COLO829 (cell line): Measurements from ENCODE around the gene MEIS1.
"Not testable (repeated sequence)": the region's sequence is repeated elsewhere in the genome, so short reads cannot be mapped to it uniquely, and the experiment has no call there.

Source experiments
- DNase-seq: peaks from one replicate; pipeline ENCODE4 v3.0.0; 2012; ENCODE audit warnings: low spot score

The MEIS1 gene

DNA sequence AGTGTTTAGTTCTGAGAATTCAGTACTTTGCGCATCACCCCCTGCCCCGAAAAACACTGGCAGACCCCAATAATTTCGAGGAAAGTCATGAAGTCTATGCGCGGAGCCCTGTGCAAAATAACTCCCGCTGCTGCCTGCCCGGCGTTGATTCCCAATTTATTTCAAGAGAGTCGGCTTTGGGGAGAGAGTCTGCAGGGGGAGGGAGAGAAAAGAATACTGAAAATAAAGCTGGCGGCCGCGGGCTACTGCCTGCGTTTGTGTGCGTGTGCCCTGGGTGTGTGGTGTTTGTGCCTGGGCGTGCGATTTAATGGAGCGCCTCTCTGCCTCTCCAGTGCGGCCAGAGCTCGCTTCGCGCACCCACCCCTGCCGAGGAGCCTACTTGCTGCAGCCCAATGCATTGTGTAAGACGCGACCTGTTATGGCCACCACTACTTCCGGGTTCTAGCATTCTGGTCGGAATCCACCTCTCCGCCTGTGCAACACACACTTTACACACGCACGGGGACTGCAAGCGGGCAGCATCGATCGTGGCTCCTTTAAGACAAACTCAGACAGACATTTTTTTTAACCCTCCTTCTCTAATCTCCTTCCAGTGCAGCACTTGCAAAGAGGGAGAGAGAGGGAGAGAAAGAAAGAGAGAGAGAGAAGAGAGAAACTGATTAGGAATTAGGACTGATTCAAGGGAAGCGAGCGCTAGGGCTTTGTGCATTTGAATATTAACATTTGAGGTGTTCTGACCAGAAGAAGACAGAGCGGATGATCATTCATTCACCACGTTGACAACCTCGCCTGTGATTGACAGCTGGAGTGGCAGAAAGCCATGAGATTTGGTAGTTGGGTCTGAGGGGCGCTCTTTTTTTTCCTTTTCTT, at the start of gene MEIS1:
Gene MEIS1, plus strand, starts transcription at position 447 of the 870 bp plus-strand sequence. CDS start 732 bp downstream, outside the sequence.
- DNase-seq = peak; percentile 78

- no peak for DNase-seq
Measured at GRCh38 chr2:66387016-66387753, 47.7 kb upstream of the MEIS1 start.

- no peak for DNase-seq
Measured at GRCh38 chr2:66389651-66390131, 45.2 kb upstream of the MEIS1 start.

DNA sequence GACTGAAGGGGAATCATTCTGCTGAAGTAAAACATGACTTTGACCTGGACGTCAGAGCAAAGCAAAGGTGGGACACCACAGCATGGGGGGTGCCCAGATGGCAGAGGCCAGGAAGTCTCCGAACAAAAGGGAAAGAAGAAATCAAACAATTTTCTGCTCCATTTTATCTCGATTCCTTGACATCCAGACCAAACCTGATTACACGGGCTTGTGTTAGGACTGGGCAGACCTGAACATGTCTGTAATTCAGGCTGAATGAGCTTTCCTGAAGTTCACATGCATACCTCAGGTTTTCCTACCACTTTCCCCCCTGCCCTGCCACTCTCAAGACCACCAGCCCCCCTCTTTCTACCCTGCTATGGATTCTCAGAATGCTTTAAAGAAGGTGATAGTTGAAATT, 44.8 kb upstream of the MEIS1 start:
- DNase-seq = no peak

- no peak for DNase-seq
Measured at GRCh38 chr2:66390811-66391210, 44.1 kb upstream of the MEIS1 start.

- not testable (repeated sequence) for DNase-seq
Measured at GRCh38 chr2:66391240-66391639, 43.7 kb upstream of the MEIS1 start.

GRCh38 chr2:66405473-66405872, 29.5 kb upstream of the MEIS1 start:
- no peak for DNase-seq

- DNase-seq = no peak
Measured at GRCh38 chr2:66408905-66409304, 26.0 kb upstream of the MEIS1 start.

DNA sequence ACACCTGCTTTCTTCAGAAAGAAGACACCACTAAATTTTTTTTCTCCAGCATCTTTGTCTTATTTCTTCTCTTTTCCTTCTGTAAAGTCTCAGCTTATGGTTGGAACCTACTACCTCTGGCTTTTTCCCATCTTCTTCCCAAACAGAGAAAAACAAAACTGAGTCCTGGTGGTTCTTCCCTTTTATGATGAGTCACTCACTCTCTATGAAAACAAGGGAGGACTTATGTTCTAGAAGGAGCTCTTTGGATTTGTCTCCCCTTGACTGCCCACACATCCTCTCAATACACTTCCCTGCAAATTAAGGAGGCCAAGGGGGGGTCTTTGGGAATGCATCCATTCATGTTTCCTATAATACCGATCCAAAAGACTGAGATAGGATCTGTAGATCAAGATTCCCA, 22.1 kb upstream of the MEIS1 start:
- peak; percentile 60 for DNase-seq

- no peak for DNase-seq
Measured at GRCh38 chr2:66414896-66415295, 20.0 kb upstream of the MEIS1 start.

GRCh38 chr2:66418381-66418780, 16.5 kb upstream of the MEIS1 start:
- no peak for DNase-seq

- no peak for DNase-seq
Measured at GRCh38 chr2:66421612-66422011, 13.3 kb upstream of the MEIS1 start.

DNA sequence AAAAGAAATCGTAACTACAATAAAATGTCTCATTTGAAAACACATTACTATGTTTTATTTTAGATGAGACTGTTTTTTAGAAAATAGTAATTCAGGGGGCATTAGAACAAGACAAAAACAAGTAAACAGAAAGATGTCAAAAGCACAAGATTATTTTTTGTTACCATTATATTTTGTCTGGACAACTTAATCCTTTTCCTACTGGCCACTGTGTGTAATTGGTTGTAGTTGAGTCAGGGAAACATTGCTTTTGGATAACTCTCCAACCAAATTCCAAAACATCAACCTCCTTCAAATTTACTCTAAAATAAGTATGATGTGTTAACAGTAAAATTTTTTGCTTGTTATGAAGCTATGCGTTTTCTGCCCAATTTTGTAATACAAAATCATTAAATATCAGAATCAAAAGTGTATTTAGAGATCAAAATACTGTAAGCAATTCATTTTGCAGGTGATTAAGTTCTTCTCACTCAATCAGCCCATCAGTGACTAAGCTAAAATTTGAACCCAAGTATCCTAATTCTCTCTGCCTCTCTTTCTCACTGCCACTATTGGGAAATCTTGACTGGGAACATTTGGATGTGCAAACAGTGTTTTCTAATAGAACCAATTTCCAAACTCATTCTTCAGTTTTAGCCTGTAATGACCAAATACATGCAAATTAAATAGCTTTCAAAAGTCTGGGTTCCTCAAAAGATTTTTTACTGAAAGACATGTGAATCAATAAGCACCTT, 11.4 kb upstream of the MEIS1 start:
- no peak for DNase-seq

DNA sequence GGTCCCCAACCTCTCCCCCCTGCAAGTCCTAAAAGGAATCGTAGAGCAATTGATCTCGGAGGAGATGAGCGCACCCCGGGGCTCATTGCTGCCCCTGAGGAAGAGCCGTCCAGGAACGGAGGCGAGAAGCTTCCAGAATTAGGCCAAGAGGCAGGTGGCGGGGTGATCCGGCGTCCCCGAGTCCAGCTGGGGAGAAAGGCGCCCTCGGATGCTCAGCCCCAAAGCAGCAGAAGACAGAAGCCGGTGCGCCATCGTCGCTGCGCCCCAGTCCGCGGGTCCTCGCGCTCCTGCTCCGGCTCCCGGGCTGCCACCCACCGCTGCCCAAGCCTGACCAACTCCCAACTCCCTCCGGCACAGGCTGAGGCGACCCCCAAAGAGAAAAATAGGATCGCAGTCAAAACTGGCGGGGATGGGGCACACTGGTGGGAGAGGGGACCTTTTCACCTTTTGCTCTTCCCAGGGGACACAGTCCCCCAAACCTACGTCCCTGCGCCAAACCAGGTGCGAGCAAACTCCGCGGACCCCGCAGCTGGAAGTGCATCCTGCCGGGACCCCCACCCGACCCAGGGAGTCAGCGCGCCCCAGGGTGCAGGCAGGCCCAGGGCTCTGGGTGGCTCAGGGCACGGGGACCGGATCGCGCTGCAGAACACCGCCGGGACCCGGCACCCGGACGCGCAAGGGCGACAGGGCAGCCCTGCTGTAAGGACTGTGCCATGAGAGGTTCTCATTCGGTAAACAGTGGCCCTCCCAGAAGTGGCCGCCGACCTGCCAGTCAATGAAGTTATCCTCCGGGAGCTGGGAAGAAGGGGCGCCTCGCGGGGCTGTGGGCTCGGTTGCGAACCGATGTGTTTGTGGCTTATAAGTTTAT, 8.4 kb upstream of the MEIS1 start:
- no peak for DNase-seq

DNA sequence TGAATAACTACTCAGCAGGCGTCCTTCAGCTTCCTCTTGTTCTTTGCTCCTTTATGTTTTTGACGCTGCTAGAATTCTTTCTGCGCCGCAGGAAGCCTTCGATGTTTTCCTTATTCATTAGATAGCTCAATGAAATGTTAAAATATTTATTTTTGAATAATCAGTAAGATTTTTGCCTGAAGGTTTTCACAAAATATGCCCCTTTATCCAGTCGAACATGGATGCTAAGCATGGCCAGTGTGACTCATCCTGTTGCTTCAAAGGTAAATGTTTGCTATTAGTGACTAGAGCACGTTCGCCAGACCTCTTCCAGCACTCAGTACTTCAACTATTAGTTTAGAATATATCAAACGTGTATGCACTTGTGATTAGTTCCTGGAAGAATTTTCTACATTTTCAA, 7.6 kb upstream of the MEIS1 start:
- DNase-seq = no peak

DNA sequence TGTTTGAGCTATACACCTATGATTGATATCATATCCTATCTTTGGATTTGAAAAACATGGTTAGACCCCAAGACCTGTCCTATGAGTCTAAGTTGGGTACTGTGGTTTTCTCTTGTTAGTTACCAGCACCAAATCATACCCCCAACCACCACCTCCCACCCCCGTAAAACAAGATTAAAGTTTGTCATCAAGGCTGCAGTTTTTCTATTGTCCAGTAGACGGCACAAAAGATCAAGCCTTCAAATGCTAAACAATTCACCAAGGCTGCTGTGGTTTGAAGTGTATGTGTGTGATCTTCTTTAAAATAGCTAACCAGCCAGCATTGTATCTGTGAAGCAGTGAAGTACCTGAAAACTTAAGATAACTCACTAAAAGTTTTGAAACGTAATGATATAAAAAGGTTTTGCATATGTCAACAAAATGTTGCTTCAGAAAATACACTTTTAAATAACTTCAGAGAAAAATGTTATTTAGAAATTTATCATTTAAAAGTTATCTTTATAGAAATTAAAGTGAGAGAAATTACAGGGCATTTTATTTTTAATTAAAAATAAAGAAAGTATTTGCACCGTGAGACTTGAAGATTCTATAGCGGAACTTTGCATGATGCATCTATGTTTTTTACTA, 5.8 kb upstream of the MEIS1 start:
- DNase-seq = peak; percentile 18

DNA sequence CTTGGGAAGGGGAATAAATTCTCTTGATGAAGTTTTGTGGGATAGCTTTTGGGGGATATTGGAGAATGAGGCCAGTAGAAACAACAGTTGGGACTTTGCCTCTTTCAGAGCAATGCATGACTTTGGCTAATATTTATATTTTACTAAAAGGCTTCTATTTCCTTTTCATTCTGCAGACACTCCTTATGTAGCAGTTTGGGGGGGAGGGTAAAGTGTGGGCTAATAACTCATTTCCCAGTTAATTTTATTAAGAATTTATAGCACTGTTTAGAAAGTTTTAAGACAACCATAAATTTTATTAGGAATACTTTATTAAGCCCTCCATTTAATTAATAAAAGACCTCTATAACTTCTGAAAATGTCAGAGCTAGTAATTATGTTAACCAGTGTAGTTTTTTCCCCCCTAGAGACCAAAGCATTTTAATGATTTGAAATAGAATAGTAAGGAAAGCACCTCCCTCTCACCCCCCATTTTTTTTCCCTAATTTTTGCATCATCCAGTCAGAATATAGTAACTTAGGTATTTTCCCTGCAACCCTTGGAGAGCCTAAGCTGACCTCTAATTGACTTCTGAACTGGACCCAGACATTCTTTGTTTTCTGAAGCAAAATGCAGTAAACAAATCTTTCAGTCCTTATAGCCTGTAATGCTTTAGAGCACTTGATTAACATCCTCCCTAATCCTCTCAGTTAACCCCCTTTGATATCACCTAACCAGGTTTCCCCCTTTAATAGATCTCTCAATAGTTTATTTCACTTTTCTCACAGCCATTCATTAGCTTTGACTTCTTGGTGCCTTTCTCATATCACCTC, 5.0 kb upstream of the MEIS1 start:
- no peak for DNase-seq

DNA sequence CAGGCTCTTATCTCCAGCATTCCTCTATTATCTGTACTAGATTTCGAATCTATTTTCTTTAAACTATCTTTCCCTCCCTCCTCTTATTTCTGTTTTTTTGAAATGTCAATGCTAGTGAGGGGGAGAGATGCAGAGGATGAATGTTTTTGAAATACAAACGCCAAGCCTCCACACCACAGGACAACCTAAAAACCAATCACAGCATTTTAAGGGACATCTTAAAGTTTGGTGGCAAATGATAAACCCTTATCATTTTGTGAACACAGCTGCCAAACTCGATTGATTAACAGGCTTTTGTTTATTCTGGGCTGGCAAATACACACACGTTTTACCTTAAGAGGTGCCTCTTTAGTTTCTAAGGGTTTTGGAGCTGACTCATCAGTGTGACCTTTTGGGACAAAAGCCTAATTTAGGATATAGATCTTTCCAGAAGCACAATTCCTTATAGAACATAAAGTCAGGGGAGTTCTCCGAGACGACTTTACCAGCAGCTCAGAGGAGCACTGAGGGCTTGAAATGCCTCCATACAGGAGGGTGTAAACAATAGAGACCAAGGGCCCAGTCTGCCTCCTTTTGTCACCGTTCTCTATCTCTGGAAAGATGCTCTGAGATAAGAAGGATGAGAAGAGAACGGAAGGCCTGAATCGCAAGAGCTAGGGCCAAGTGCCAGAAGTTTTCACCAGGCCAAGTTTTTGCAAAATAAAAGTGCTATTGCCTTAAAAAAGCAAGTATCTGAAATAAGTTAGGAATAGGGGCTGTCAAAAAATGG, 4.2 kb upstream of the MEIS1 start:
- DNase-seq = no peak

DNA sequence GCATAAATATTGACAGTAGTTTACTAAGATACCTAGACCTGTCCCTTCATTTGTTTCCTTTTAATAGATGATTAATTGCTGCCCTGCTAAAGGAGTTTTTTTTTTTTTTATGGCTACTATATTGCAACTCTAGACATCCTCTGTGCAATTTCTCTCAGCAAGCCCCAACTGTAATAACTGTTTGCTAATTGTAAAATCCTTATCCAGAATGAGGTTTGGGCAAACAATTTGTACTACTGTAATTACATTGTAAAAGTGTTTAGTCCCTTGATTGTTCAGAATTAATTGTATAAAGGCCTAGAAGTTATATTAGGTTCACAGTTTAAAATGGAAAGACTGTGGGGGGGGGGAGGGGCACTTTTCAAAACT, 3.7 kb upstream of the MEIS1 start:
- no peak for DNase-seq
